IMR-90 (cell line): ENCODE results near the gene SERPIND1. TPM values are rescaled to one million over a fixed set of nuclear protein-coding genes. Genes with fewer than 3 reads are reported as not detected.

Experiments
- ATAC-seq: fragments of 200-7000 bp; cut with Tn5 transposase; 2 replicates; pipeline ENCODE4 v1.9.1; 2020; ENCODE audit warnings: low read depth, mild to moderate bottlenecking, moderate library complexity
- BruUV-seq: library from RNA; stranded (reverse); fragments of 400-500 nt; replicated peaks from 2 replicates; lab custom pipeline; 2021; lab: Mats Ljungman, UMichigan
- CTCF ChIA-PET: fragments of 300-600 bp; formaldehyde crosslinking; extraction: SDS; loops from one replicate; lab custom pipeline; 2021; ENCODE audit warnings: antibody characterized with exemption; lab: Yijun Ruan, JAX
- POLR2A ChIA-PET: fragments of 300-600 bp; sonication (Branson Sonifier 250); formaldehyde crosslinking; loops from one replicate; lab custom pipeline; 2022; ENCODE audit warnings: antibody characterized with exemption; ENCODE audit not compliant: unreplicated experiment; lab: Charles Lee
- DNase-seq: peaks from one replicate; pipeline ENCODE4 v3.0.0; 2013
- H2AFZ ChIP-seq: replicated peaks from 2 replicates; pipeline ENCODE3; 2013; ENCODE audit warnings: low read length, mild to moderate bottlenecking; ENCODE audit not compliant: poor library complexity
- H2AK5ac ChIP-seq: 2 replicates; pipeline ENCODE4 v1.6.1; 2013; ENCODE audit warnings: low read depth, low read length, inconsistent platforms
- H2AK9ac ChIP-seq: replicated peaks from 2 replicates; pipeline ENCODE3; 2013; ENCODE audit warnings: mild to moderate bottlenecking, low read depth, low read length, moderate library complexity; ENCODE audit not compliant: poor library complexity
- H2BK120ac ChIP-seq: 2 replicates; pipeline ENCODE4 v1.6.1; 2013; ENCODE audit warnings: low read depth, low read length, inconsistent platforms
- H2BK15ac ChIP-seq: 3 replicates; pipeline ENCODE4 v1.6.1; 2013; ENCODE audit warnings: low read depth, low read length, inconsistent platforms
- H2BK20ac ChIP-seq: 2 replicates; pipeline ENCODE4 v1.6.1; 2013; ENCODE audit warnings: low read depth, mild to moderate bottlenecking, inconsistent platforms, low read length, moderate library complexity
- H2BK5ac ChIP-seq: 2 replicates; pipeline ENCODE4 v1.6.1; 2013; ENCODE audit warnings: mild to moderate bottlenecking, low read depth, low read length, inconsistent platforms; ENCODE audit not compliant: poor library complexity, severe bottlenecking
- H3K14ac ChIP-seq: replicated peaks from 2 replicates; pipeline ENCODE4 v1.6.1; 2013; ENCODE audit warnings: low read depth, low read length, inconsistent platforms
- H3K18ac ChIP-seq: 2 replicates; pipeline ENCODE4 v1.6.1; 2013; ENCODE audit warnings: low read depth, low read length, control low read depth
- H3K23ac ChIP-seq: 2 replicates; pipeline ENCODE4 v1.6.1; 2013; ENCODE audit warnings: low read depth, low read length, inconsistent platforms
- H3K27ac ChIP-seq: 2 replicates; pipeline ENCODE4 v1.5.1; 2013; ENCODE audit warnings: mild to moderate bottlenecking, control low read depth, low read length; ENCODE audit not compliant: insufficient read depth
- H3K27me3 ChIP-seq: 2 replicates; pipeline ENCODE4 v1.6.1; 2013; ENCODE audit warnings: low read length; ENCODE audit not compliant: control insufficient read depth, insufficient read depth
- H3K36me3 ChIP-seq: 2 replicates; pipeline ENCODE4 v1.6.1; 2013; ENCODE audit warnings: low read length, mixed read lengths; ENCODE audit not compliant: control insufficient read depth, insufficient read depth
- H3K4ac ChIP-seq: 2 replicates; pipeline ENCODE4 v1.6.1; 2013; ENCODE audit warnings: low read depth, low read length, inconsistent platforms
- H3K4me1 ChIP-seq: 2 replicates; pipeline ENCODE4 v1.6.1; 2013; ENCODE audit warnings: low read length, mixed read lengths; ENCODE audit not compliant: control insufficient read depth, insufficient read depth
- H3K4me2 ChIP-seq: 2 replicates; pipeline ENCODE4 v1.6.1; 2013; ENCODE audit warnings: low read depth, mild to moderate bottlenecking, control low read depth, low read length, moderate library complexity
- H3K4me3 ChIP-seq: 2 replicates; pipeline ENCODE4 v1.5.1; 2013; ENCODE audit warnings: low read depth, mild to moderate bottlenecking, control low read depth, low read length, moderate library complexity; ENCODE audit not compliant: insufficient read depth
- H3K56ac ChIP-seq: 2 replicates; pipeline ENCODE4 v1.6.1; 2013; ENCODE audit warnings: low read length, inconsistent platforms; ENCODE audit not compliant: insufficient read depth; ENCODE audit errors: extremely low read depth
- H3K79me1 ChIP-seq, 2 experiments: 2 replicates each; pipeline ENCODE4 v1.6.1; 2013; ENCODE audit warnings: low read length in 2 of 2, inconsistent platforms in 1 of 2, low read depth in 1 of 2
- H3K9ac ChIP-seq: 2 replicates; pipeline ENCODE4 v1.6.1; 2013; ENCODE audit warnings: low read depth, low read length, control low read depth
- H3K9me1 ChIP-seq: 2 replicates; pipeline ENCODE4 v1.6.1; 2013; ENCODE audit warnings: low read length, inconsistent platforms; ENCODE audit not compliant: insufficient read depth
- H3K9me3 ChIP-seq: 2 replicates; pipeline ENCODE4 v1.6.1; 2013; ENCODE audit warnings: low read length; ENCODE audit not compliant: control insufficient read depth, insufficient read depth
- H4K20me1 ChIP-seq: 2 replicates; pipeline ENCODE4 v1.6.1; 2013; ENCODE audit warnings: low read length, inconsistent platforms; ENCODE audit not compliant: insufficient read depth
- H4K5ac ChIP-seq: 2 replicates; pipeline ENCODE4 v1.6.1; 2013; ENCODE audit warnings: mild to moderate bottlenecking, low read depth, low read length, control low read depth
- H4K8ac ChIP-seq, 2 experiments: 2 replicates each; pipeline ENCODE4 v1.6.1; 2013; ENCODE audit warnings: low read depth in 2 of 2, low read length in 2 of 2, control low read depth in 1 of 2, inconsistent platforms in 1 of 2
- H4K91ac ChIP-seq: 2 replicates; pipeline ENCODE4 v1.6.1; 2013; ENCODE audit warnings: low read depth, low read length, inconsistent platforms; ENCODE audit not compliant: insufficient read depth
- BHLHE40 ChIP-seq: fragments of 150-350 bp; IDR thresholded peaks from 2 replicates; pipeline ENCODE4 v1.6.1; 2016; ENCODE audit warnings: mild to moderate bottlenecking, low read depth, low read length
- CEBPB ChIP-seq: IDR thresholded peaks from 2 replicates; pipeline ENCODE4 v1.6.1; 2012; ENCODE audit warnings: low read depth, low read length, improper control_type of control experiment
- MAFK ChIP-seq: IDR thresholded peaks from 2 replicates; pipeline ENCODE4 v1.6.1; 2012; ENCODE audit warnings: low read depth, low read length, improper control_type of control experiment
- MAZ ChIP-seq: IDR thresholded peaks from 2 replicates; pipeline ENCODE4 v1.6.1; 2012; ENCODE audit warnings: low read depth, mild to moderate bottlenecking, low read length, improper control_type of control experiment, moderate library complexity, borderline replicate concordance
- POLR2A ChIP-seq: IDR thresholded peaks from 2 replicates; pipeline ENCODE4 v1.6.1; 2012; ENCODE audit warnings: mild to moderate bottlenecking, low read depth, low read length
- SMC3 ChIP-seq: fragments of 150-350 bp; IDR thresholded peaks from 2 replicates; pipeline ENCODE4 v1.6.1; 2016; ENCODE audit warnings: low read depth, mild to moderate bottlenecking, antibody characterized with exemption, low read length, moderate library complexity
- WGBS, 2 experiments: methylation state at CpG; one replicate each; pipeline versions ENCODE4 v1.1.5 to v1.1.7; 2013; ENCODE audit warnings: missing lambda C conversion rate in 2 of 2; ENCODE audit not compliant: insufficient read length in 1 of 2; ENCODE audit errors: extremely low coverage in 2 of 2; 5-methylcytosine and 5-hydroxymethylcytosine counted together
- dilution Hi-C: fragments of 300-500 bp; cut with HindIII; formaldehyde crosslinking; loops from one replicate; pipeline ENCODE4 v1.14.3; 2018; ENCODE audit warnings: low sequenced_read_pairs; ENCODE audit not compliant: unreplicated experiment
- in situ Hi-C: fragments of 300-500 bp; cut with MboI; formaldehyde crosslinking; loops from 3 replicates; pipeline ENCODE4 v1.14.3; 2019; ENCODE audit warnings: low sequenced_read_pairs, inconsistent platforms, mixed read lengths
- intact Hi-C: fragments of 100-400 bp; cut with micrococcal nuclease; formaldehyde crosslinking; loops from 2 replicates; pipeline ENCODE4 v1.10.0; 2022
- polyA plus RNA-seq, 3 experiments: library from polyadenylated mRNA; depleted of rRNA; stranded (reverse); fragments of >200 nt; gene quantifications; 2 replicates each; pipeline ENCODE4 v1.2.3, GENCODE V29; 2012; ENCODE audit warnings: low replicate concordance in 1 of 3
- total RNA-seq: library from RNA; depleted of rRNA; stranded (reverse); fragments of >200 nt; gene quantifications from 2 replicates; pipeline ENCODE4 v1.2.3, GENCODE V29; 2012
- TF ChIP-seq, protein P1 (sequence below): conservative IDR thresholded peaks from 2 replicates; pipeline ENCODE4 v1.5.1; 2012; ENCODE audit warnings: mild to moderate bottlenecking, low read depth, low read length, improper control_type of control experiment
- TF ChIP-seq, protein P2 (sequence below): fragments of 150-350 bp; IDR thresholded peaks from 2 replicates; pipeline ENCODE4 v1.6.1; 2016; ENCODE audit warnings: low read depth, mild to moderate bottlenecking, low read length, moderate library complexity, borderline replicate concordance

SERPIND1 gene
- total and polyA plus RNA-seq, 2 of the 4 experiments (the other 2 are of a cell fraction), result 0.12 TPM; not detected in 1

DNA sequence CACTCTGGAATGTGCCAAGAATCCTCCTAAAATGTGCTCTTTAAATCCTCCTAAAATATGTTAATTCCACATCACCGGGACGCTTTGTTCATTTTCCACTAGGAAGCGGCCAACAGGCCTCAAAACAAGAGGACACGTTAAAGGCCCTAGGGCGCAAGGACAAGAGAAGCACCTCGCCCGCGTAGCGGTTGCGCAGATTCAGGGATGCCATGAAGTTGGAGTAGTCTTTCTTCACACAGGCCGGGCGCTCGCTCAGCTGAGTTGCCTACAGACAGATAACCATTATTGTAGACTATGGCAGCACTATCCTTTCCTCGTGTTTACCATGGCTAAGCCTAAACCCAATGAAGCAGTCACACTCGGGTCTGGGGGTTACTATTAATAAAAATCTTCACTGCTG, 29.5 kb upstream of the SERPIND1 start:
- no peak overlapping the region for H3K23ac ChIP-seq
- H4K5ac ChIP-seq, result no peak overlapping the region
- no peak overlapping the region for H3K4me2 ChIP-seq
- H3K79me1 ChIP-seq, result no peaks in the 10 kb centered on the region
- H3K27ac ChIP-seq, result no peak overlapping the region
- H3K4me3 ChIP-seq, result no peak overlapping the region
- TF ChIP-seq SMC3 (no peak), BHLHE40 (no peak), MAZ (no peak), CEBPB (no peak), POLR2A (no peak), MAFK (no peak)
- TF ChIP-seq, protein P1, sequence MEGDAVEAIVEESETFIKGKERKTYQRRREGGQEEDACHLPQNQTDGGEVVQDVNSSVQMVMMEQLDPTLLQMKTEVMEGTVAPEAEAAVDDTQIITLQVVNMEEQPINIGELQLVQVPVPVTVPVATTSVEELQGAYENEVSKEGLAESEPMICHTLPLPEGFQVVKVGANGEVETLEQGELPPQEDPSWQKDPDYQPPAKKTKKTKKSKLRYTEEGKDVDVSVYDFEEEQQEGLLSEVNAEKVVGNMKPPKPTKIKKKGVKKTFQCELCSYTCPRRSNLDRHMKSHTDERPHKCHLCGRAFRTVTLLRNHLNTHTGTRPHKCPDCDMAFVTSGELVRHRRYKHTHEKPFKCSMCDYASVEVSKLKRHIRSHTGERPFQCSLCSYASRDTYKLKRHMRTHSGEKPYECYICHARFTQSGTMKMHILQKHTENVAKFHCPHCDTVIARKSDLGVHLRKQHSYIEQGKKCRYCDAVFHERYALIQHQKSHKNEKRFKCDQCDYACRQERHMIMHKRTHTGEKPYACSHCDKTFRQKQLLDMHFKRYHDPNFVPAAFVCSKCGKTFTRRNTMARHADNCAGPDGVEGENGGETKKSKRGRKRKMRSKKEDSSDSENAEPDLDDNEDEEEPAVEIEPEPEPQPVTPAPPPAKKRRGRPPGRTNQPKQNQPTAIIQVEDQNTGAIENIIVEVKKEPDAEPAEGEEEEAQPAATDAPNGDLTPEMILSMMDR, result no peak
- TF ChIP-seq, protein P2, sequence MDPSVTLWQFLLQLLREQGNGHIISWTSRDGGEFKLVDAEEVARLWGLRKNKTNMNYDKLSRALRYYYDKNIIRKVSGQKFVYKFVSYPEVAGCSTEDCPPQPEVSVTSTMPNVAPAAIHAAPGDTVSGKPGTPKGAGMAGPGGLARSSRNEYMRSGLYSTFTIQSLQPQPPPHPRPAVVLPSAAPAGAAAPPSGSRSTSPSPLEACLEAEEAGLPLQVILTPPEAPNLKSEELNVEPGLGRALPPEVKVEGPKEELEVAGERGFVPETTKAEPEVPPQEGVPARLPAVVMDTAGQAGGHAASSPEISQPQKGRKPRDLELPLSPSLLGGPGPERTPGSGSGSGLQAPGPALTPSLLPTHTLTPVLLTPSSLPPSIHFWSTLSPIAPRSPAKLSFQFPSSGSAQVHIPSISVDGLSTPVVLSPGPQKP, result no peak
- H3K14ac ChIP-seq, result no peak overlapping the region
- dilution Hi-C loops (no loop called here), intact Hi-C loops (no loop called here), in situ Hi-C loops (no loop called here)
- H3K4ac ChIP-seq, result no peak overlapping the region
- WGBS, 2 experiments, result 100% methylated on average over 1 of the region's 15 CpGs; no CpG with 5 or more reads in 1 of the 2 experiments
- ChIA-PET POLR2A (no interaction called here), CTCF (no interaction called here)
- no peak overlapping the region for H2BK120ac ChIP-seq
- no peak overlapping the region for H2AFZ ChIP-seq
- H4K20me1 ChIP-seq, result peaks cover 3% of the 10 kb centered on the region
- no peaks in the 10 kb centered on the region for H3K9me3 ChIP-seq
- no peak overlapping the region for H2AK5ac ChIP-seq
- no peak for DNase-seq
- H3K27me3 ChIP-seq, result no peaks in the 10 kb centered on the region
- no peak overlapping the region for H4K8ac ChIP-seq
- H2BK15ac ChIP-seq, result no peak overlapping the region
- H2BK5ac ChIP-seq, result no peak overlapping the region
- H4K91ac ChIP-seq, result no peak overlapping the region
- no peak for ATAC-seq
- peaks cover 47% of the 10 kb centered on the region for H3K36me3 ChIP-seq
- H3K4me1 ChIP-seq, result no peaks in the 10 kb centered on the region
- no peak overlapping the region for H3K56ac ChIP-seq
- no peak overlapping the region for H3K9ac ChIP-seq
- BruUV-seq, result no TSS peak
- H2AK9ac ChIP-seq, result no peak overlapping the region
- no peaks in the 10 kb centered on the region for H3K9me1 ChIP-seq
- H3K18ac ChIP-seq, result no peak overlapping the region
- no peak overlapping the region for H2BK20ac ChIP-seq
